Neural cell (in vitro differentiated cells): ENCODE measurements around the gene MAPK11. TPM values are rescaled to one million over a fixed set of nuclear protein-coding genes. Genes with fewer than 3 reads are reported as not detected.

Experiments
- H2AFZ ChIP-seq: fragments of 200-600, 300-800 bp; sonication (generic), shearing (Covaris generic); 2 replicates; pipeline ENCODE4 v1.6.0; 2014; ENCODE audit warnings: low read depth, mild to moderate bottlenecking, antibody characterized with exemption, low read length, moderate library complexity
- H3F3A ChIP-seq: fragments of 200-600 bp; shearing (Covaris generic); 2 replicates; pipeline ENCODE4 v1.6.1; 2016; ENCODE audit warnings: mild to moderate bottlenecking, moderate library complexity, mixed read lengths, antibody characterized with exemption, low read length; ENCODE audit not compliant: insufficient read depth, poor library complexity, severe bottlenecking
- H3K27ac ChIP-seq: fragments of 200-600, 300-800 bp; sonication (generic), shearing (Covaris generic); 2 replicates; pipeline ENCODE4 v1.5.1; 2014; ENCODE audit warnings: mild to moderate bottlenecking, low read length, moderate library complexity
- H3K27me3 ChIP-seq: fragments of 300-800, 200-600 bp; sonication (generic), shearing (Covaris generic); 2 replicates; pipeline ENCODE4 v1.6.0; 2014; ENCODE audit warnings: mild to moderate bottlenecking, low read depth, low read length, moderate library complexity; ENCODE audit not compliant: insufficient read depth
- H3K36me3 ChIP-seq: fragments of 300-800, 200-600 bp; sonication (generic), shearing (Covaris generic); 2 replicates; pipeline ENCODE4 v1.5.1; 2014; ENCODE audit warnings: mild to moderate bottlenecking, antibody characterized with exemption, low read length, moderate library complexity; ENCODE audit not compliant: insufficient read depth
- H3K4me2 ChIP-seq: fragments of 300-800, 200-600 bp; sonication (generic), shearing (Covaris generic); 2 replicates; pipeline ENCODE4 v1.6.0; 2014; ENCODE audit warnings: mild to moderate bottlenecking, low read length
- H3K4me3 ChIP-seq: fragments of 300-800, 200-600 bp; sonication (generic), shearing (Covaris generic); 2 replicates; pipeline ENCODE4 v1.5.1; 2014; ENCODE audit warnings: mild to moderate bottlenecking, low read length, moderate library complexity
- H3K79me2 ChIP-seq: fragments of 200-600 bp; shearing (Covaris generic); replicated peaks from 2 replicates; pipeline ENCODE4 v1.6.0; 2014; ENCODE audit warnings: mild to moderate bottlenecking, low read length, moderate library complexity; ENCODE audit not compliant: insufficient read depth
- H3K9ac ChIP-seq: fragments of 300-800, 200-600 bp; sonication (generic), shearing (Covaris generic); 2 replicates; pipeline ENCODE4 v1.6.1; 2016; ENCODE audit warnings: mild to moderate bottlenecking, low read length, mixed read lengths
- H3K9me2 ChIP-seq: fragments of 200-600 bp; shearing (Covaris generic); 2 replicates; pipeline ENCODE4 v1.6.1; 2016; ENCODE audit warnings: mild to moderate bottlenecking, low read length, mixed read lengths; ENCODE audit not compliant: insufficient read depth
- H3K9me3 ChIP-seq: fragments of 200-600, 300-800 bp; sonication (generic), shearing (Covaris generic); 2 replicates; pipeline ENCODE4 v1.6.1; 2016; ENCODE audit warnings: mild to moderate bottlenecking, mixed run types, low read length, moderate library complexity, mixed read lengths
- H4K20me1 ChIP-seq: fragments of 200-600 bp; shearing (Covaris generic); 2 replicates; pipeline ENCODE4 v1.6.1; 2016; ENCODE audit warnings: mild to moderate bottlenecking, mixed run types; ENCODE audit not compliant: insufficient read depth
- CTCF ChIP-seq: fragments of 450-650 bp; IDR thresholded peaks from 2 replicates; pipeline ENCODE4 v1.5.1; 2014; ENCODE audit warnings: antibody characterized with exemption, mild to moderate bottlenecking, moderate library complexity; ENCODE audit not compliant: poor library complexity, severe bottlenecking
- EP300 ChIP-seq: fragments of 450-650 bp; conservative IDR thresholded peaks from 2 replicates; pipeline ENCODE4 v1.6.1; 2014; ENCODE audit warnings: antibody characterized with exemption, mild to moderate bottlenecking, moderate library complexity; ENCODE audit not compliant: poor library complexity, severe bottlenecking
- EZH2 ChIP-seq: fragments of 200-600, 300-800 bp; shearing (Covaris generic), sonication (generic); IDR thresholded peaks from 2 replicates; pipeline ENCODE4 v1.6.1; 2014; ENCODE audit warnings: antibody characterized with exemption, low read length, borderline replicate concordance, mild to moderate bottlenecking; ENCODE audit not compliant: insufficient read depth, poor library complexity, severe bottlenecking
- MXI1 ChIP-seq: fragments of 450-650 bp; conservative IDR thresholded peaks from 2 replicates; pipeline ENCODE4 v1.6.1; 2014; ENCODE audit warnings: antibody characterized with exemption, mild to moderate bottlenecking; ENCODE audit not compliant: poor library complexity, severe bottlenecking
- POLR2AphosphoS5 ChIP-seq: IDR thresholded peaks from 2 replicates; pipeline ENCODE4 v1.6.1; 2012
- RAD21 ChIP-seq: fragments of 450-650 bp; conservative IDR thresholded peaks from 2 replicates; pipeline ENCODE4 v1.6.1; 2014; ENCODE audit warnings: antibody characterized with exemption, mild to moderate bottlenecking, moderate library complexity
- REST ChIP-seq: IDR thresholded peaks from 2 replicates; pipeline ENCODE4 v1.6.1; 2012; ENCODE audit warnings: borderline replicate concordance
- SMC3 ChIP-seq: fragments of 450-650 bp; conservative IDR thresholded peaks from 2 replicates; pipeline ENCODE4 v1.6.1; 2014; ENCODE audit warnings: antibody characterized with exemption, mild to moderate bottlenecking, moderate library complexity; ENCODE audit not compliant: poor library complexity
- TAF1 ChIP-seq: IDR thresholded peaks from 2 replicates; pipeline ENCODE4 v1.6.1; 2012; ENCODE audit warnings: low read depth
- polyA plus RNA-seq: library from polyadenylated mRNA; depleted of rRNA; stranded (reverse); fragments of >200 nt; gene quantifications from 2 replicates; pipeline ENCODE4 v1.2.3, GENCODE V29; 2014

Gene MAPK11
- polyA plus RNA-seq, 1 donor from 2014 or later, result 36.3 TPM

GRCh38 chr22:50270666-50271394 is 650 bp upstream of the MAPK11 start:
- no peaks in the 10 kb centered on the region for H3K9me2 ChIP-seq
- H3K4me2 ChIP-seq, result peak overlapping the region; percentile 86
- no peaks in the 10 kb centered on the region for H3K79me2 ChIP-seq
- peak overlapping the region; percentile 81 for H3K9ac ChIP-seq
- peak overlapping the region; percentile 58 for H3K27ac ChIP-seq
- H3K9me3 ChIP-seq, result no peaks in the 10 kb centered on the region
- no peaks in the 10 kb centered on the region for H3K27me3 ChIP-seq
- no peaks in the 10 kb centered on the region for H3K36me3 ChIP-seq
- H3F3A ChIP-seq, result no peaks in the 10 kb centered on the region
- H3K4me3 ChIP-seq, result peak overlapping the region; percentile 77
- peak; percentile 3 for TF ChIP-seq CTCF
- TF ChIP-seq EZH2, result no peak
- TF ChIP-seq POLR2AphosphoS5, result no peak
- no peak for TF ChIP-seq TAF1
- no peak for TF ChIP-seq SMC3
- no peak for TF ChIP-seq EP300
- peak; percentile 77 for TF ChIP-seq REST
- TF ChIP-seq RAD21, result no peak
- TF ChIP-seq MXI1, result peak; percentile 7
- H4K20me1 ChIP-seq, result no peaks in the 10 kb centered on the region
- H2AFZ ChIP-seq, result peak overlapping the region; percentile 60

- Histone ChIP-seq H3K36me3 (no peaks in the 10 kb centered on the region), H3F3A (no peaks in the 10 kb centered on the region), H3K9ac (peak overlapping the region; percentile 81), H2AFZ (no peak overlapping the region), H3K27ac (peak overlapping the region; percentile 3), H3K4me2 (peak overlapping the region; percentile 62), H3K9me3 (no peaks in the 10 kb centered on the region), H4K20me1 (no peaks in the 10 kb centered on the region), H3K27me3 (no peaks in the 10 kb centered on the region), H3K79me2 (no peaks in the 10 kb centered on the region), H3K9me2 (no peaks in the 10 kb centered on the region), H3K4me3 (peak overlapping the region; percentile 77)
- TF ChIP-seq TAF1 (no peak), EP300 (no peak), REST (no peak), POLR2AphosphoS5 (no peak), SMC3 (no peak), EZH2 (no peak), CTCF (no peak), MXI1 (no peak), RAD21 (no peak)
These were observed 609 bp downstream of the MAPK11 start for GRCh38 chr22:50269573-50269969.
